Endodermal cell (in vitro differentiated cells): Measurements from ENCODE around the gene CRMP1. TPM values are rescaled to one million over a fixed set of nuclear protein-coding genes. Genes with fewer than 3 reads are reported as not detected.

Experiments used
- DNase-seq: peaks from one replicate; pipeline ENCODE4 v3.0.0-alpha.2; 2017
- H3K27ac ChIP-seq: 2 replicates; pipeline ENCODE4 v1.5.1; 2013; ENCODE audit warnings: mild to moderate bottlenecking, low read depth, low read length, moderate library complexity
- H3K27me3 ChIP-seq: 2 replicates; pipeline ENCODE4 v1.6.1; 2013; ENCODE audit warnings: mild to moderate bottlenecking, low read length, moderate library complexity; ENCODE audit not compliant: insufficient read depth, control insufficient read depth, poor library complexity, severe bottlenecking
- H3K36me3 ChIP-seq: 2 replicates; pipeline ENCODE4 v1.7.0; 2013; ENCODE audit warnings: mild to moderate bottlenecking, low read length, moderate library complexity; ENCODE audit not compliant: control insufficient read depth, insufficient read depth
- H3K4me1 ChIP-seq: one replicate; pipeline ENCODE4 v1.7.0; 2013; ENCODE audit warnings: low read length; ENCODE audit not compliant: control insufficient read depth, insufficient read depth
- H3K4me3 ChIP-seq: 2 replicates; pipeline ENCODE4 v1.5.1; 2013; ENCODE audit warnings: mild to moderate bottlenecking, low read length, moderate library complexity
- H3K9ac ChIP-seq: 2 replicates; pipeline ENCODE4 v1.6.1; 2013; ENCODE audit warnings: mild to moderate bottlenecking, low read length, moderate library complexity; ENCODE audit not compliant: poor library complexity, severe bottlenecking; ENCODE audit errors: extremely low read depth
- H3K9me3 ChIP-seq: 2 replicates; pipeline ENCODE4 v1.6.1; 2013; ENCODE audit warnings: mild to moderate bottlenecking, low read length, moderate library complexity; ENCODE audit not compliant: control insufficient read depth
- H3K27ac Mint-ChIP-seq: 2 replicates; pipeline ENCODE4 v1.8.0; 2020; ENCODE audit warnings: mixed read lengths
- H3K27me3 Mint-ChIP-seq: 2 replicates; pipeline ENCODE4 v1.8.0; 2021; ENCODE audit warnings: mild to moderate bottlenecking, mixed read lengths; ENCODE audit not compliant: insufficient read depth
- H3K36me3 Mint-ChIP-seq: 2 replicates; pipeline ENCODE4 v1.8.0; 2020; ENCODE audit warnings: low read depth, mixed read lengths
- H3K4me1 Mint-ChIP-seq: 2 replicates; pipeline ENCODE4 v1.8.0; 2020; ENCODE audit warnings: mixed read lengths
- H3K4me3 Mint-ChIP-seq: 2 replicates; pipeline ENCODE4 v1.8.0; 2020; ENCODE audit warnings: mild to moderate bottlenecking, moderate library complexity, mixed read lengths
- H3K9me3 Mint-ChIP-seq: 2 replicates; pipeline ENCODE4 v1.8.0; 2020; ENCODE audit warnings: mild to moderate bottlenecking, mixed read lengths
- WGBS, 2 experiments: methylation state at CpG; one replicate each; pipeline versions ENCODE4 v1.1.5 to v1.1.7; 2013; ENCODE audit warnings: missing lambda C conversion rate in 2 of 2, mixed read lengths in 1 of 2; ENCODE audit not compliant: insufficient coverage in 1 of 2, insufficient read length in 1 of 2; 5-methylcytosine and 5-hydroxymethylcytosine counted together
- total RNA-seq, 2 donors: library from RNA; stranded (reverse); fragmentation: NEBNext Ultra II Directional in 1 of 2; extraction: Animal tissue kit (Norgen Biotek cat#: 25700) in 1 of 2; gene quantifications; 2 replicates in 1 of 2; 3 replicates in 1 of 2; pipeline ENCODE4 v1.2.1, GENCODE V29; 2021
- TF ChIP-seq, protein P1 (sequence below): fragments of 200-600 bp; sonication (generic); conservative IDR thresholded peaks from 2 replicates; pipeline ENCODE4 v1.5.0; 2021; ENCODE audit warnings: antibody characterized with exemption, mild to moderate bottlenecking

The CRMP1 gene
- total RNA-seq, 2 donors from 2014 or later: 40.0 to 64.9 TPM

DNA sequence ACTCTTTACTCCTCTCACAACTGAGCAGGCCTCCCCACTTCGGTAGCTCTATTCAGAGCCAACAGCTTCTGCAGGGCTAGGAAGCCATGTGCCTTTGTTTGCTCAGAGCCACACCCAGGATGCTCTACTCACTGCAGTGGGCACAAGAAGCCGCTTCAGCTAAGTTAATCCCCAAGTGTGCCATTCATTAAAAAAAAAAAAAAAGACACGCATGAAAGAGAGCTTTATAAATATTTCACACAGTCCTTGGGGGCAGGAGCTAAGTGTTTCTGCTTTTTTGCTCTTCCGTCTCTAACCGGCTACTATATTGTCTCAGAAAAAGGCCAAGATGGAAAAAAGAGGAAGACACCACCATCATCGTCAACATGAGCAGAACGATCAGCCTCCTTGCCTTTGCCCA lies 8.1 kb downstream of the CRMP1 start:
- no peak overlapping the region for H3K4me3 ChIP-seq
- peaks cover 18% of the 10 kb centered on the region for H3K4me1 Mint-ChIP-seq
- peaks cover 9% of the 10 kb centered on the region for H3K27me3 Mint-ChIP-seq
- no peaks in the 10 kb centered on the region for H3K36me3 Mint-ChIP-seq
- H3K27ac Mint-ChIP-seq: no peak overlapping the region
- no peak for DNase-seq
- H3K9ac ChIP-seq: no peak overlapping the region
- peaks cover 12% of the 10 kb centered on the region for H3K27me3 ChIP-seq
- TF ChIP-seq, protein P1, sequence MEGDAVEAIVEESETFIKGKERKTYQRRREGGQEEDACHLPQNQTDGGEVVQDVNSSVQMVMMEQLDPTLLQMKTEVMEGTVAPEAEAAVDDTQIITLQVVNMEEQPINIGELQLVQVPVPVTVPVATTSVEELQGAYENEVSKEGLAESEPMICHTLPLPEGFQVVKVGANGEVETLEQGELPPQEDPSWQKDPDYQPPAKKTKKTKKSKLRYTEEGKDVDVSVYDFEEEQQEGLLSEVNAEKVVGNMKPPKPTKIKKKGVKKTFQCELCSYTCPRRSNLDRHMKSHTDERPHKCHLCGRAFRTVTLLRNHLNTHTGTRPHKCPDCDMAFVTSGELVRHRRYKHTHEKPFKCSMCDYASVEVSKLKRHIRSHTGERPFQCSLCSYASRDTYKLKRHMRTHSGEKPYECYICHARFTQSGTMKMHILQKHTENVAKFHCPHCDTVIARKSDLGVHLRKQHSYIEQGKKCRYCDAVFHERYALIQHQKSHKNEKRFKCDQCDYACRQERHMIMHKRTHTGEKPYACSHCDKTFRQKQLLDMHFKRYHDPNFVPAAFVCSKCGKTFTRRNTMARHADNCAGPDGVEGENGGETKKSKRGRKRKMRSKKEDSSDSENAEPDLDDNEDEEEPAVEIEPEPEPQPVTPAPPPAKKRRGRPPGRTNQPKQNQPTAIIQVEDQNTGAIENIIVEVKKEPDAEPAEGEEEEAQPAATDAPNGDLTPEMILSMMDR: no peak
- no peaks in the 10 kb centered on the region for H3K9me3 ChIP-seq
- no peak overlapping the region for H3K27ac ChIP-seq
- H3K9me3 Mint-ChIP-seq: no peaks in the 10 kb centered on the region
- no peak overlapping the region for H3K4me3 Mint-ChIP-seq
- WGBS, 2 experiments: 85 to 95% methylated on average over 4 to 7 of the region's 7 CpGs
- peaks cover 4% of the 10 kb centered on the region for H3K4me1 ChIP-seq
- no peaks in the 10 kb centered on the region for H3K36me3 ChIP-seq

DNA sequence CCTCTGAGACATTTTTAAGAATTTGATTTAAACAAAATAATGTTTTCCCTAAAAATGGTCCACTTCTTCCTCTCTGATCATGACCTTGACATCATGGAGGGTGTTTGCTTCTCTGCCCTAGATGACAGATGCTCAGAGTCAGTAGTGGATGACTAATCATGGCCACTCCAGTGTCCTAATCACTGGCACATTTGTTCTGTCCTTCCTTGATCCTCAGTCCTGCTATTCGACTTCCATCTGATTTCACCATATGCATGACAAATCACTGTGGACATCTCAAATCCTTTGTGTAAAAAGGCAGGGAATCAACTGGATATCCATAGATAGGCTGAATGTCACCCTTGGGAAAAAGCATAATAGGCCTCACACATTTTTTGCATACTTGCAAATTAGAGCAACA lies 9.0 kb downstream of the CRMP1 start:
- Mint-ChIP-seq H3K27me3 (peaks cover 2% of the 10 kb centered on the region), H3K9me3 (no peaks in the 10 kb centered on the region), H3K36me3 (no peaks in the 10 kb centered on the region), H3K4me1 (peaks cover 9% of the 10 kb centered on the region), H3K27ac (no peak overlapping the region), H3K4me3 (no peak overlapping the region)
- TF ChIP-seq, protein P1: no peak
- peaks cover 4% of the 10 kb centered on the region for H3K4me1 ChIP-seq
- H3K27me3 ChIP-seq: peaks cover 3% of the 10 kb centered on the region
- no peaks in the 10 kb centered on the region for H3K9me3 ChIP-seq
- no peak overlapping the region for H3K4me3 ChIP-seq
- WGBS, 2 experiments: 78 to 89% methylated on average over 1 of the region's 1 CpG
- no peaks in the 10 kb centered on the region for H3K36me3 ChIP-seq
- H3K9ac ChIP-seq: no peak overlapping the region
- no peak for DNase-seq
- H3K27ac ChIP-seq: no peak overlapping the region

DNA sequence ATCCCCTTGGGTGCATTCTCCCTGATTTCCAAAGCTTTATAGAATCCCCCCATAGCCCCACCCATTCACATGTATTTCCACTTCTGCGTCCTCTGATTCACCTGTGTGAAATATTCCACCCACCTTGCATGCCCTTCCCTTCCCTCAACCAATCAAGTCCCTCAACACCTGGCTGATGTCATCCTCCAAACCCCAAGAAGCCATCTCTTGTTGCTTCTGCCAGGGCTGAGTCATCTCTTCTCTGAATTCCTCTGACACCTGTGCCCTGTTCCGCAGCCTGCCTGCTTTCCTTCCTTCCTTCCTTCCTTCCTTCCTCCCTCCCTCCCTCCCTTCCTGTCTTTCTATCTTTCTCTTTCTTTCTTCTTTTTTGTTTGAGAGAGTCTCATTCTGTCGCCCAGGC lies 9.9 kb downstream of the CRMP1 start:
- Histone ChIP-seq H3K4me3 (no peak overlapping the region), H3K27me3 (no peaks in the 10 kb centered on the region), H3K36me3 (no peaks in the 10 kb centered on the region), H3K9me3 (no peaks in the 10 kb centered on the region), H3K4me1 (peaks cover 4% of the 10 kb centered on the region), H3K9ac (no peak overlapping the region), H3K27ac (no peak overlapping the region)
- H3K27ac Mint-ChIP-seq: no peak overlapping the region
- no peak for DNase-seq
- WGBS, 2 experiments: 56 to 87% methylated on average over 3 of the region's 3 CpGs
- peaks cover 7% of the 10 kb centered on the region for H3K4me1 Mint-ChIP-seq
- TF ChIP-seq, protein P1: no peak
- H3K9me3 Mint-ChIP-seq: no peaks in the 10 kb centered on the region
- no peaks in the 10 kb centered on the region for H3K27me3 Mint-ChIP-seq
- H3K4me3 Mint-ChIP-seq: no peak overlapping the region
- H3K36me3 Mint-ChIP-seq: no peaks in the 10 kb centered on the region
